Stimulated activated naive CD8-positive, alpha-beta T cell treated with anti-CD3 and anti-CD28 coated beads, Interleukin-15, amount 100 ng/mL, for 72 hours (primary cell): Measurements from ENCODE around the gene ATP5F1D.

Source experiments
- ATAC-seq: fragments of 150-1000 bp; cut with Tn5 transposase; 2 replicates; pipeline ENCODE4 v1.10.0; 2021; ENCODE audit warnings: mild to moderate bottlenecking, moderate library complexity
- DNase-seq, 2 donors: peaks; one replicate each; pipeline ENCODE4 v3.0.0; 2021 to 2022
- H3K27ac Mint-ChIP-seq, 2 donors: one replicate each; pipeline ENCODE4 v1.8.0; 2022; ENCODE audit warnings: mild to moderate bottlenecking in 2 of 2, mixed read lengths in 2 of 2, moderate library complexity in 2 of 2
- H3K27me3 Mint-ChIP-seq: one replicate; pipeline ENCODE4 v1.8.0; 2022; ENCODE audit warnings: mixed read lengths
- H3K4me1 Mint-ChIP-seq: one replicate; pipeline ENCODE4 v1.8.0; 2022; ENCODE audit warnings: mild to moderate bottlenecking, mixed read lengths
- H3K4me3 Mint-ChIP-seq, 2 donors: one replicate each; pipeline ENCODE4 v1.8.0; 2022; ENCODE audit warnings: mild to moderate bottlenecking in 2 of 2, mixed read lengths in 2 of 2, moderate library complexity in 1 of 2
- H3K9me3 Mint-ChIP-seq, 2 donors: one replicate each; pipeline ENCODE4 v1.8.0; 2022; ENCODE audit warnings: mixed read lengths in 2 of 2

Gene ATP5F1D

GRCh38 chr19:1217366-1217765 is 24.2 kb upstream of the ATP5F1D start:
- Mint-ChIP-seq H3K4me3 (no peak overlapping the region), H3K27me3 (no peaks in the 10 kb centered on the region), H3K27ac (peak overlapping the region in 1 of 2 donors; percentile 34), H3K9me3 (no peaks in the 10 kb centered on the region), H3K4me1 (peaks cover 28% of the 10 kb centered on the region)
- DNase-seq (no peak), ATAC-seq (no peak)

- H3K9me3 Mint-ChIP-seq = no peaks in the 10 kb centered on the region
- DNase-seq (no peak), ATAC-seq (no peak)
- H3K27ac Mint-ChIP-seq = no peak overlapping the region
- H3K4me3 Mint-ChIP-seq = no peak overlapping the region
- peaks cover 17% of the 10 kb centered on the region for H3K4me1 Mint-ChIP-seq
- H3K27me3 Mint-ChIP-seq = no peaks in the 10 kb centered on the region
These were observed 22.6 kb upstream of the ATP5F1D start for GRCh38 chr19:1218751-1219567.

- Mint-ChIP-seq H3K4me3 (no peak overlapping the region), H3K4me1 (peaks cover 11% of the 10 kb centered on the region), H3K27ac (no peak overlapping the region), H3K9me3 (no peaks in the 10 kb centered on the region), H3K27me3 (no peaks in the 10 kb centered on the region)
- DNase-seq (no peak), ATAC-seq (no peak)
These were observed 21.6 kb upstream of the ATP5F1D start for GRCh38 chr19:1219786-1220476.

- Mint-ChIP-seq H3K4me3 (no peak overlapping the region), H3K27me3 (no peaks in the 10 kb centered on the region), H3K9me3 (no peaks in the 10 kb centered on the region), H3K27ac (no peak overlapping the region), H3K4me1 (peaks cover 11% of the 10 kb centered on the region)
- DNase-seq (no peak), ATAC-seq (no peak)
These were observed 21.0 kb upstream of the ATP5F1D start for GRCh38 chr19:1220477-1220930.

GRCh38 chr19:1220976-1221903 is 20.3 kb upstream of the ATP5F1D start:
- H3K4me3 Mint-ChIP-seq = no peak overlapping the region
- no peak for ATAC-seq

GRCh38 chr19:1221904-1222255 is 19.7 kb upstream of the ATP5F1D start:
- Mint-ChIP-seq H3K27me3 (no peaks in the 10 kb centered on the region), H3K9me3 (no peaks in the 10 kb centered on the region), H3K4me1 (peaks cover 9% of the 10 kb centered on the region), H3K27ac (no peak overlapping the region), H3K4me3 (no peak overlapping the region)
- DNase-seq (no peak), ATAC-seq (no peak)

More at GRCh38 chr19:1220976-1221903, 20.3 kb upstream of the ATP5F1D start:
- Mint-ChIP-seq H3K27me3 (no peaks in the 10 kb centered on the region), H3K9me3 (no peaks in the 10 kb centered on the region), H3K27ac (no peak overlapping the region), H3K4me1 (peaks cover 11% of the 10 kb centered on the region)
- no peak for DNase-seq

- DNase-seq = no peak
- peaks cover 4% of the 10 kb centered on the region for H3K4me1 Mint-ChIP-seq
- no peaks in the 10 kb centered on the region for H3K9me3 Mint-ChIP-seq
- no peak overlapping the region for H3K4me3 Mint-ChIP-seq
- no peak overlapping the region for H3K27ac Mint-ChIP-seq
- ATAC-seq = no peak
- H3K27me3 Mint-ChIP-seq = no peaks in the 10 kb centered on the region
These were observed 19.2 kb upstream of the ATP5F1D start for GRCh38 chr19:1222394-1222793.

GRCh38 chr19:1223018-1223855 is 18.3 kb upstream of the ATP5F1D start:
- no peaks in the 10 kb centered on the region for H3K4me1 Mint-ChIP-seq
- no peak overlapping the region for H3K4me3 Mint-ChIP-seq
- DNase-seq = peak in 1 of 2 donors; percentile 41
- no peaks in the 10 kb centered on the region for H3K27me3 Mint-ChIP-seq
- no peak overlapping the region for H3K27ac Mint-ChIP-seq
- no peaks in the 10 kb centered on the region for H3K9me3 Mint-ChIP-seq
- ATAC-seq = peak; percentile 19

- no peaks in the 10 kb centered on the region for H3K27me3 Mint-ChIP-seq
- peak; percentile 11 for ATAC-seq
These were observed 17.3 kb upstream of the ATP5F1D start for GRCh38 chr19:1224047-1224825.

GRCh38 chr19:1224847-1225246 is 16.7 kb upstream of the ATP5F1D start:
- H3K27me3 Mint-ChIP-seq = no peaks in the 10 kb centered on the region
- ATAC-seq = no peak

More at GRCh38 chr19:1224047-1224825, 17.3 kb upstream of the ATP5F1D start:
- no peak for DNase-seq
- Mint-ChIP-seq H3K27ac (no peak overlapping the region), H3K4me1 (no peaks in the 10 kb centered on the region), H3K4me3 (no peak overlapping the region), H3K9me3 (no peaks in the 10 kb centered on the region)

GRCh38 chr19:1225440-1226226 is 15.9 kb upstream of the ATP5F1D start:
- Mint-ChIP-seq H3K4me1 (no peaks in the 10 kb centered on the region), H3K4me3 (no peak overlapping the region), H3K27ac (no peak overlapping the region), H3K27me3 (no peaks in the 10 kb centered on the region), H3K9me3 (no peaks in the 10 kb centered on the region)
- ATAC-seq = no peak
- no peak for DNase-seq

More at GRCh38 chr19:1224847-1225246, 16.7 kb upstream of the ATP5F1D start:
- no peak overlapping the region for H3K4me3 Mint-ChIP-seq
- H3K4me1 Mint-ChIP-seq = no peaks in the 10 kb centered on the region
- DNase-seq = no peak
- no peaks in the 10 kb centered on the region for H3K9me3 Mint-ChIP-seq
- no peak overlapping the region for H3K27ac Mint-ChIP-seq

GRCh38 chr19:1226227-1226518 is 15.4 kb upstream of the ATP5F1D start:
- ATAC-seq (no peak), DNase-seq (no peak)
- no peaks in the 10 kb centered on the region for H3K9me3 Mint-ChIP-seq

GRCh38 chr19:1226522-1227303 is 14.8 kb upstream of the ATP5F1D start:
- Mint-ChIP-seq H3K27me3 (no peaks in the 10 kb centered on the region), H3K9me3 (no peaks in the 10 kb centered on the region), H3K4me1 (peaks cover 3% of the 10 kb centered on the region), H3K4me3 (no peak overlapping the region), H3K27ac (no peak overlapping the region)
- no peak for DNase-seq
- ATAC-seq = no peak

More at GRCh38 chr19:1226227-1226518, 15.4 kb upstream of the ATP5F1D start:
- H3K4me3 Mint-ChIP-seq = no peak overlapping the region
- H3K27me3 Mint-ChIP-seq = no peaks in the 10 kb centered on the region
- H3K27ac Mint-ChIP-seq = no peak overlapping the region
- H3K4me1 Mint-ChIP-seq = no peaks in the 10 kb centered on the region
